ENCODE measurements around the gene DNAJC7.

DNA sequence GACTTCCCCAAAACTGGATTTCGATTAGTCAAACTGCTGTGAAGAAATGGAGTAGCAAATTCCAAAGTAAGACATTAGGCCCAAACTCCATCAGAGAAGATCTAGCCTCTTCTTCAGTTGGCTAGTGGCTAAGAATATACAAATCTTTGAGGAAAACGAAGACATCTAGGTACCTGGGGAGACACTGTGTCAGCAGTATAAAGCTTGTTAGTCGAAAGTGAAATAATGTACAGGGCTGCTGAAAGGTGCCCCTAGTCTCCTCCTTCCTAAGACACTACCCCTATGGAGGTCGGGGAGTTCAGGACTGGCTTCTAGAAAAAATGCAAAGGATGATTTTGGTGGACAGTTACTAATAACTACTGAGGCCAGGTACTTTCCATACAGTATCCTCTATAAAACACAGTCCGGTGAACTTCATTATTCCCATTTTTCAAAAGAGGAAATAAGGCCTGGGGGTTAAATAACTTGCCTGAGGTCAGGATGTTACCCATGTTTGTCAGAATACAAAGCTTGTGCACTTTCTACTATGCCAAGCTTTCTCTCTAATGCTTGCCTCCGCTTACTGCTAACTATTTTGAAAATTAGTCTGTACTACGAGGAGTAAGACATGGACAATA lies 15.0 kb downstream of the DNAJC7 start:
- TF ChIP-seq, protein P1, sequence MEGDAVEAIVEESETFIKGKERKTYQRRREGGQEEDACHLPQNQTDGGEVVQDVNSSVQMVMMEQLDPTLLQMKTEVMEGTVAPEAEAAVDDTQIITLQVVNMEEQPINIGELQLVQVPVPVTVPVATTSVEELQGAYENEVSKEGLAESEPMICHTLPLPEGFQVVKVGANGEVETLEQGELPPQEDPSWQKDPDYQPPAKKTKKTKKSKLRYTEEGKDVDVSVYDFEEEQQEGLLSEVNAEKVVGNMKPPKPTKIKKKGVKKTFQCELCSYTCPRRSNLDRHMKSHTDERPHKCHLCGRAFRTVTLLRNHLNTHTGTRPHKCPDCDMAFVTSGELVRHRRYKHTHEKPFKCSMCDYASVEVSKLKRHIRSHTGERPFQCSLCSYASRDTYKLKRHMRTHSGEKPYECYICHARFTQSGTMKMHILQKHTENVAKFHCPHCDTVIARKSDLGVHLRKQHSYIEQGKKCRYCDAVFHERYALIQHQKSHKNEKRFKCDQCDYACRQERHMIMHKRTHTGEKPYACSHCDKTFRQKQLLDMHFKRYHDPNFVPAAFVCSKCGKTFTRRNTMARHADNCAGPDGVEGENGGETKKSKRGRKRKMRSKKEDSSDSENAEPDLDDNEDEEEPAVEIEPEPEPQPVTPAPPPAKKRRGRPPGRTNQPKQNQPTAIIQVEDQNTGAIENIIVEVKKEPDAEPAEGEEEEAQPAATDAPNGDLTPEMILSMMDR (IDR thresholded peaks at IDR 0.05; ENCODE audit: insufficient read depth, low read length) = no peak
- TF ChIP-seq POLR2AphosphoS5 (IDR thresholded peaks at IDR 0.05; ENCODE audit: low read depth) = no peak

All from HL-60 (cell line).